ENCODE measurements around the gene GPR142. TPM values are rescaled to one million over a fixed set of nuclear protein-coding genes. Genes with fewer than 3 reads are reported as not detected.

Gene GPR142, protein sequence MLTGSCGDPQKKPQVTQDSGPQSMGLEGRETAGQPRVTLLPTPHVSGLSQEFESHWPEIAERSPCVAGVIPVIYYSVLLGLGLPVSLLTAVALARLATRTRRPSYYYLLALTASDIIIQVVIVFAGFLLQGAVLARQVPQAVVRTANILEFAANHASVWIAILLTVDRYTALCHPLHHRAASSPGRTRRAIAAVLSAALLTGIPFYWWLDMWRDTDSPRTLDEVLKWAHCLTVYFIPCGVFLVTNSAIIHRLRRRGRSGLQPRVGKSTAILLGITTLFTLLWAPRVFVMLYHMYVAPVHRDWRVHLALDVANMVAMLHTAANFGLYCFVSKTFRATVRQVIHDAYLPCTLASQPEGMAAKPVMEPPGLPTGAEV
- total RNA-seq, result not detected in 2 replicates

GRCh38 chr17:74367206-74367605 is at the start of gene GPR142:
Gene GPR142, plus strand, starts transcription at chr17:74367506. Its CDS starts 2,035 bp downstream, at chr17:74369541.

GRCh38 chr17:74325743-74326379 is 41.4 kb upstream of the GPR142 start, which contains the start of gene KIF19:
Gene KIF19, plus strand, starts transcription at chr17:74326226. Its CDS starts 124 bp downstream, at chr17:74326350.

DNA sequence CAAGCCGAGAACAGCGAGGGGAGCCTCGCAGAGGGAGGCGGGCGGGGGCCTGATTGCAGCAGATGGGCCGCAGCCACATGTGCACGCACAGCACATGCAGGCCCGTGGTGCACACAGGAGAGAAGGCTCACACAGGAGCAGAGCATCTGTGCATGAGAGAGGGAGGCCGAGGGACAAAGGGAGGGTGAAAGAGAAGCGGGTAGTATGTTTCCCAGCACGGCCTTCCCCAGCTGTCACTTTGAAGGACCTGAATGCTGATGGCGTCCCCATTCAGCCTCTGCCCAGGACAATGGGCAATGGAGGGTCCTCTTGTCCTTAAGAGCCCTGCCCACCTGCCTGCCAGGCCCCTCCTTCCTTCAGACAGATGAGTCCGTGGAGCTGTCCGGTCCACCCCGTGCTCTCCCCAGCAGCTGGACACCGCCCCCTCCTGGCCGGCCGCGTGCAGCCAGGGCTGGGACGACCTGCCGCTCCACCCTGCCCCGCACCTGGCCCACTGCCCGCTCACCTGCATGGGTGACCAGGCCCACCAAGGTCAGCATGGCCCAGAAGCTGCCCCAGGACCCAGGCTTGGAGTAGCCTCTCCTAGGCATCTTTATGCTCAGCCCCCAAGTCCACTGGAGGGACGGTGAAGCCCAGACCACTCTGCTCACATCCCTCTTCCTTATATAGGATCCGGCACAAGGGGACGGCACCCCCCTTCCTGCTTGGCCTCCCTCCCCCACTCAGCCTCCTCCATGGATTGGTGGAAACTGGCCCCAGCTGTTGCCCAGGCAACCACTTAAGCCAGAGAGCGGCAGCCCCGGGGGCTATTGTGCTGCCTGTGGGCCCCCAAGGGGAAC is 5.9 kb upstream of the GPR142 start, which contains the start of gene BTBD17:
TSS of gene BTBD17 (minus strand) at position 639 of the 839 bp plus-strand sequence. CDS start at position 590, 49 bp downstream.

Other genes starting within 250 kb of the GPR142 start
- 562 and 652 TPM in 2 replicates for gene RPL38, start 163.8 kb upstream of the GPR142 start, total RNA-seq
- 5.0 and 6.0 TPM in 2 replicates for gene TTYH2, start 153.9 kb upstream of the GPR142 start, total RNA-seq
- gene DNAI2, start 93.3 kb upstream of the GPR142 start, total RNA-seq, result not detected in 2 replicates
- gene KIF19, start 41.3 kb upstream of the GPR142 start, total RNA-seq, result 0.26 and 0.56 TPM in 2 replicates
- gene BTBD17, start 5.6 kb upstream of the GPR142 start, total RNA-seq, result not detected in 2 replicates
- gene GPRC5C, start 64.6 kb downstream of the GPR142 start, total RNA-seq, result 6.7 and 11.2 TPM in 2 replicates
- not detected in 2 replicates for gene CD300A, start 99.1 kb downstream of the GPR142 start, total RNA-seq
- not detected in 2 replicates for gene CD300LB, start 164.0 kb downstream of the GPR142 start, total RNA-seq
- not detected in 2 replicates for gene CD300C, start 178.6 kb downstream of the GPR142 start, total RNA-seq
- not detected in 2 replicates for gene CD300H, start 200.0 kb downstream of the GPR142 start, total RNA-seq
- gene CD300LD, start 224.8 kb downstream of the GPR142 start, total RNA-seq, result not detected in 2 replicates